ENCODE data around the gene TBKBP1.

TBKBP1 gene

DNA sequence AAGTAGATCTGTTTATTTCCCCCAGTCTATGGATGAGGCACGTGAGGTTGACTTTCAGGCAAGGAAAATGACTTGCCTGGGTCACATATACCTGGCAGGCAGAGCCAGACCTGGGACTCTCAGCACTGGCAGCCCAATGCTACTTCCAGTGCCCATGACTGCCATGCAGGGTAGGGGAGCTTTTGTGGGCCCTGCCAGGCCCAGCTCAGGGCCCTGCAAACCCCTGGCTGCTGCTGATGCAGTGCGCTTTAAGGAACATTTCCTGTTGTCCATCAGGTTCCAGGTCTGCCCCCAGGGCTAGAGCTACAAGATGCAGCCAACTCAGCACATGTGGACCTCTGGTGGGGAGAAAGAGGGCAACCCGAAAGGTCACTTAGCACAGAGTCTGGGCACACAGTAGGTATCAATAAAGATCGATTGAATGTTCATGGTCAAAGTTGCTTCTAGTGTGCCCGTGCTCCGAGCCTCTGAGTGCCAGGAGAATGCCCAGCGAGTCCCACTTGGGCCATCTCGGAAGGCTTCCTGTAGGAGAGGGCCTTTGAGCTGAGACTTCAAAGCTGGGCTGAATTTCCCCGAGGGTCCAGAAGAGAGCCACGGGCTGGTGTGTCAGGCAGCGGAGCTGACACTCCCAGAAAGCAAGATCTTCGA, 38.6 kb downstream of the TBKBP1 start:
- DNase-seq (no peak), ATAC-seq (ENCODE audit: insufficient read depth, low read depth) (no peak)
- peaks cover 7% of the 10 kb centered on the region for H3K4me1 ChIP-seq (ENCODE audit: insufficient read depth, low read length)
- H3K27ac ChIP-seq (ENCODE audit: low read length), result no peak overlapping the region
- no peaks in the 10 kb centered on the region for H3K9me3 ChIP-seq (ENCODE audit: insufficient read depth, low read length, severe bottlenecking)
- H3K4me3 ChIP-seq (ENCODE audit: low read depth in 1 of 2, low read length in 2 of 2), result no peak overlapping the region
- no peaks in the 10 kb centered on the region for H3K36me3 ChIP-seq (ENCODE audit: insufficient read depth, low read length)
- TF ChIP-seq, protein P1, sequence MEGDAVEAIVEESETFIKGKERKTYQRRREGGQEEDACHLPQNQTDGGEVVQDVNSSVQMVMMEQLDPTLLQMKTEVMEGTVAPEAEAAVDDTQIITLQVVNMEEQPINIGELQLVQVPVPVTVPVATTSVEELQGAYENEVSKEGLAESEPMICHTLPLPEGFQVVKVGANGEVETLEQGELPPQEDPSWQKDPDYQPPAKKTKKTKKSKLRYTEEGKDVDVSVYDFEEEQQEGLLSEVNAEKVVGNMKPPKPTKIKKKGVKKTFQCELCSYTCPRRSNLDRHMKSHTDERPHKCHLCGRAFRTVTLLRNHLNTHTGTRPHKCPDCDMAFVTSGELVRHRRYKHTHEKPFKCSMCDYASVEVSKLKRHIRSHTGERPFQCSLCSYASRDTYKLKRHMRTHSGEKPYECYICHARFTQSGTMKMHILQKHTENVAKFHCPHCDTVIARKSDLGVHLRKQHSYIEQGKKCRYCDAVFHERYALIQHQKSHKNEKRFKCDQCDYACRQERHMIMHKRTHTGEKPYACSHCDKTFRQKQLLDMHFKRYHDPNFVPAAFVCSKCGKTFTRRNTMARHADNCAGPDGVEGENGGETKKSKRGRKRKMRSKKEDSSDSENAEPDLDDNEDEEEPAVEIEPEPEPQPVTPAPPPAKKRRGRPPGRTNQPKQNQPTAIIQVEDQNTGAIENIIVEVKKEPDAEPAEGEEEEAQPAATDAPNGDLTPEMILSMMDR (IDR thresholded peaks at IDR 0.05; ENCODE audit: borderline replicate concordance, extremely low read depth, low read length, poor library complexity, severe bottlenecking), result no peak
- no peak for TF ChIP-seq EZH2 (IDR thresholded peaks at IDR 0.05; ENCODE audit: borderline replicate concordance, low read depth, low read length, severe bottlenecking)
- H3K4me2 ChIP-seq (ENCODE audit: insufficient read depth, low read length), result no peak overlapping the region
- peaks cover 9% of the 10 kb centered on the region for H4K20me1 ChIP-seq (ENCODE audit: insufficient read depth, low read length)
- H3K79me2 ChIP-seq (ENCODE audit: insufficient read depth, low read length), result no peaks in the 10 kb centered on the region
- no peak overlapping the region for H2AFZ ChIP-seq (ENCODE audit: low read depth, low read length)
- H3K9ac ChIP-seq (ENCODE audit: low read depth, low read length), result no peak overlapping the region
- H3K27me3 ChIP-seq (ENCODE audit: insufficient read depth, low read length, poor library complexity), result peaks cover 35% of the 10 kb centered on the region

DNA sequence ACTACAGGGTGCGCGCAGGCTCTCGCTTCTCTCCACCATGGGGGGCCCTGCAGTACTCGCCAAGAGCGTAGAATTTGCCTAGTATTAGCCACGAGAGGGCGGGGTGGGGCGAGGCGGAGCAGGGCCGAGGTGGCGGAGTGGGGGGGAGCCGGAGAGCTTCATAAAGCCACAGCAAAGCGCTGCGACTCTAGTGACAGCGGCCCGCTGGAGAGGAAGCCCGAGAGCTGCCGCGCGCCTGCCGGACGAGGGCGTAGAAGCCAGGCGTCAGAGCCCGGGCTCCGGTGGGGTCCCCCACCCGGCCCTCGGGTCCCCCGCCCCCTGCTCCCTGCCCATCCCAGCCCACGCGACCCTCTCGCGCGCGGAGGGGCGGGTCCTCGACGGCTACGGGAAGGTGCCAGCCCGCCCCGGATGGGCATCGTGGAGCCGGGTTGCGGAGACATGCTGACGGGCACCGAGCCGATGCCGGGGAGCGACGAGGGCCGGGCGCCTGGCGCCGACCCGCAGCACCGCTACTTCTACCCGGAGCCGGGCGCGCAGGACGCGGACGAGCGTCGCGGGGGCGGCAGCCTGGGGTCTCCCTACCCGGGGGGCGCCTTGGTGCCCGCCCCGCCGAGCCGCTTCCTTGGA, 39.2 kb downstream of the TBKBP1 start, which contains the start of gene TBX21:
TSS of gene TBX21 (plus strand) at position 190 of the 627 bp plus-strand sequence. CDS start at position 409, 219 bp downstream.
- H3K4me3 ChIP-seq (ENCODE audit: low read depth in 1 of 2, low read length in 2 of 2), result no peak within 1 kb of the TSS
- ATAC-seq (ENCODE audit: insufficient read depth, low read depth), result peak; percentile 96
- peaks cover 9% of the 10 kb centered on the region for H4K20me1 ChIP-seq (ENCODE audit: insufficient read depth, low read length)
- TF ChIP-seq, protein P1 (IDR thresholded peaks at IDR 0.05; ENCODE audit: borderline replicate concordance, extremely low read depth, low read length, poor library complexity, severe bottlenecking), result peak; percentile 31
- TF ChIP-seq EZH2 (IDR thresholded peaks at IDR 0.05; ENCODE audit: borderline replicate concordance, low read depth, low read length, severe bottlenecking), result no peak
- peak within 1 kb of the TSS; percentile 48 for H3K4me2 ChIP-seq (ENCODE audit: insufficient read depth, low read length)
- H3K27me3 ChIP-seq (ENCODE audit: insufficient read depth, low read length, poor library complexity), result peaks cover 35% of the 10 kb centered on the region
- H3K4me1 ChIP-seq (ENCODE audit: insufficient read depth, low read length), result peaks cover 7% of the 10 kb centered on the region
- peak; percentile 86 for DNase-seq
- no peak within 1 kb of the TSS for H3K27ac ChIP-seq (ENCODE audit: low read length)
- no peak within 1 kb of the TSS for H3K9ac ChIP-seq (ENCODE audit: low read depth, low read length)
- no peak within 1 kb of the TSS for H2AFZ ChIP-seq (ENCODE audit: low read depth, low read length)
- H3K79me2 ChIP-seq (ENCODE audit: insufficient read depth, low read length), result no peaks in the 10 kb centered on the region
- H3K9me3 ChIP-seq (ENCODE audit: insufficient read depth, low read length, severe bottlenecking), result no peaks in the 10 kb centered on the region
- H3K36me3 ChIP-seq (ENCODE audit: insufficient read depth, low read length), result no peaks in the 10 kb centered on the region

DNA sequence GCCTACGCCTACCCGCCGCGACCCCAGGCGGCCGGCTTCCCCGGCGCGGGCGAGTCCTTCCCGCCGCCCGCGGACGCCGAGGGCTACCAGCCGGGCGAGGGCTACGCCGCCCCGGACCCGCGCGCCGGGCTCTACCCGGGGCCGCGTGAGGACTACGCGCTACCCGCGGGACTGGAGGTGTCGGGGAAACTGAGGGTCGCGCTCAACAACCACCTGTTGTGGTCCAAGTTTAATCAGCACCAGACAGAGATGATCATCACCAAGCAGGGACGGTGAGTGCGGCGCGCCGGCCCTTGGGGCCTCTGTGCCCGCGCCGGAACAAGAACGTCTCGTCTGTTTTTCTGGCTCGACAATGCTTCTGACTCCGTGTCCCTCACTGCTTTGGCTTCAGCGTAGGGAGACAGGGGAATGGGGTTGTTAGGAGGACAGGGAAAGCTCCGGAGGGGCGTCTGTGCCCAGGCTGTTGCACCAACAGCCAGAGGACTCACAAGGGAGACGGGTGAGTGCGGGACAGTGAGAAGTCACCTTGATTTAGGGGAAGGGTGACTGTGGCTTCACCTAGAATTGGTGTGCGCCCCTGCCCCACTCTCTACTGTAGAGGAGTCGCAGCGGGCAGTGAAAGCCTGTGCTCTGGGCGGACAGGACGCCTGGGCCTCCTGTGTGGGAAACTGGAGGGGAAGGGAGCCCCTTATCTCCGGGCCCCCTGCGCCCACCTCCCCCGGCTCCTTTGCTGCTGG, 39.9 kb downstream of the TBKBP1 start:
- Histone ChIP-seq H3K4me1 (ENCODE audit: insufficient read depth, low read length) (peaks cover 7% of the 10 kb centered on the region), H3K4me3 (ENCODE audit: low read depth in 1 of 2, low read length in 2 of 2) (no peak overlapping the region), H3K79me2 (ENCODE audit: insufficient read depth, low read length) (no peaks in the 10 kb centered on the region), H4K20me1 (ENCODE audit: insufficient read depth, low read length) (peaks cover 9% of the 10 kb centered on the region), H3K36me3 (ENCODE audit: insufficient read depth, low read length) (no peaks in the 10 kb centered on the region), H3K27ac (ENCODE audit: low read length) (no peak overlapping the region), H3K9me3 (ENCODE audit: insufficient read depth, low read length, severe bottlenecking) (no peaks in the 10 kb centered on the region), H3K4me2 (ENCODE audit: insufficient read depth, low read length) (peak overlapping the region; percentile 48; the same call in 1 of the 2 replicates), H3K27me3 (ENCODE audit: insufficient read depth, low read length, poor library complexity) (peaks cover 35% of the 10 kb centered on the region), H2AFZ (ENCODE audit: low read depth, low read length) (no peak overlapping the region), H3K9ac (ENCODE audit: low read depth, low read length) (no peak overlapping the region)
- DNase-seq (no peak), ATAC-seq (ENCODE audit: insufficient read depth, low read depth) (no peak; the same call in 2 of the 3 replicates)
- TF ChIP-seq EZH2 (IDR thresholded peaks at IDR 0.05; ENCODE audit: borderline replicate concordance, low read depth, low read length, severe bottlenecking), result no peak
- TF ChIP-seq, protein P1 (IDR thresholded peaks at IDR 0.05; ENCODE audit: borderline replicate concordance, extremely low read depth, low read length, poor library complexity, severe bottlenecking), result no peak
